OCI-M1 (cell line): ENCODE results near the gene ANKRD44.
"Not testable (repeated sequence)": the region's sequence is repeated elsewhere in the genome, so short reads cannot be mapped to it uniquely, and the experiment has no call there.

Source experiments
- DNase-seq: peaks from one replicate; lab custom pipeline; 2025; lab: John Stamatoyannopoulos, UW

ANKRD44 gene

DNA sequence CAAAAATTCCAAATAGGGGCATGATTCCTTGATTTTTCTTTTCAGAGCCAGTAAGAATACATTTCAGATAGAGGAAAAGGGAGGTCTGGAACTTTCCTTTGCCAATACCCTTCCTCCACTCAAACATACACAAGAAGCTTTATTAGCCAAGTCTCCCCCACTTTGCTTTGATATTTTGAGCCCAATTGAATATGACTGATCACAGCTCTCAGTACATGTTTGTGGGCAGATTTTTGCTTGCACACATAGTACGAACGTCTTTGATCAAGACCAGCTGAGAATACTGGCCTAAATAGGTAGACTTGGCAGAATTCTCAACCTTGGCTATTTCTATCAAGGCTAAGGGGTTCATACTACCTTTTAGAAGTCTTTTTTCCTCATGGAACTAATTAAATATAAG, 235.3 kb downstream of the ANKRD44 start:
- no peak for DNase-seq

- no peak for DNase-seq
These were observed 236.7 kb downstream of the ANKRD44 start for GRCh38 chr2:197073701-197074433.

GRCh38 chr2:197073270-197073669, 237.3 kb downstream of the ANKRD44 start:
- DNase-seq, result no peak

GRCh38 chr2:197072533-197072932, 238.0 kb downstream of the ANKRD44 start:
- DNase-seq, result no peak

DNA sequence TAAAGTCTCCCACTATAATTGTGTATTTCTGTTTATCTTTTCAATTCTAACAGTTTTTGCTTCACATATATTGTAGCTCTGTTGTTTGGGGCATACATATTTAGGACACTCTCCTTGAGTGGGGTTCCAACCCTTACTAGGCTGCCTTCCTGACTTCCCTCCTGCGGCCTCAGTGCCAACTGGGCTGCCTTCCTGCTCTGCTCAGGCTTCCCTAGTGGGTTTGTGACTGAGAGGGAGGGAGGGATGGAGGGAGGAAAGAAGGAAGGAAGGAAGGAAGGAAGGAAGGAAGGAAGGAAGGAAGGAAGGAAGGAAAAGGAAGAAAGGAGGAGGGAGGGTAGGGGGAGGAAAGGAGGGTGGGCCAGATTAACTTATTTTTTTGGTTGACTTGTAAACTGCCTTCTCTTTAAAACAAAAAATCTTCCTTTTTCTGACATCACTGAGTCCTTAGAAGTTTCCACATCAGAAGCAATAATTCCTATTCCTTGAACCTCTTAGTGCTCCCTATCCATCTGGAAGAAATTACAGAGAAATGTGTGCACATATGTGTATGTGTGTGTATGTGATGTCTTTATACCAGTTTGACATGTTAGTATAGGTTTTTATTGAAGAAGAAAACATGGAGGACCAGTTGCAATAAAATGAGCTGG, 238.7 kb downstream of the ANKRD44 start:
- DNase-seq, result no peak

- DNase-seq, result peak; percentile 24
These were observed 239.4 kb downstream of the ANKRD44 start for GRCh38 chr2:197071213-197071612.

- peak; percentile 22 for DNase-seq
These were observed 240.6 kb downstream of the ANKRD44 start for GRCh38 chr2:197069958-197070357.

GRCh38 chr2:197062574-197062973, 248.0 kb downstream of the ANKRD44 start:
- not testable (repeated sequence) for DNase-seq

DNA sequence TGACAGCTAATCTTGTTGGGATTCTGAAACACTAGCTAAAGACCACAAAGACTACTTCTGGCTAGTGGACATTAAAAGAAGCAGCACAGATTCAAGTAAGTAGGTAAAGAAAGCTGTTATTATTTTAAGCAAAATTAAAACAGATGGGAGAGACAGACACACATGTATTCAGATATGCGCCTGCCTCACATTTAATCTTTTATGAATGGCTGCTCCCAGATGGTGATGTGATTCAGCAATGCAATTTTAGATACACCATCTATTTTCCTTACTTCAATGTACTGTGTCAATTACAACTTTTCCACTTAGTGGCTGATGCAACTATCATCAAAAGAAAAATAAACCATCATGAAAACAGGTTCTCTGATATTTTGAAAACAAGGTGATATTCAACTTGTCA, 251.1 kb downstream of the ANKRD44 start:
- DNase-seq, result no peak

GRCh38 chr2:197058777-197059300, 251.7 kb downstream of the ANKRD44 start:
- DNase-seq, result no peak

GRCh38 chr2:197057959-197058358, 252.6 kb downstream of the ANKRD44 start:
- DNase-seq, result no peak

DNA sequence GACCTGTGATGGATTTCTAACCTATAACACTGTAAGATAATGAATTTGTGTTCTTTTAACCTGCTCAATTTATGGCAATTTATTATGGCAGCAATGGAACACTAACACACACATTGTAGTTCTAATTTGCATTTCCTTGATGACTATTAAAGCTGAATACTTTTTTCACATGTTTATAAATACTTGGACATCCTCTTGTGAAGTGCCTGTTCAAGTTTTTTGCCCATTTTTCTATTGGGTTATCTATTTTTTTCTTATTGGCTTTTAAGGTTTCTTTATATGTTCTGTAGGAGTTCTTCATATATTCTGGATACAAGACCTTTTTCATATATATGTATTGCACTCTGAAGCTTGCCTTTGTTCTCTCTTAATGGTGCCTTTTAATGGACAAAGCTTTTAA, 255.5 kb downstream of the ANKRD44 start:
- DNase-seq, result no peak

DNA sequence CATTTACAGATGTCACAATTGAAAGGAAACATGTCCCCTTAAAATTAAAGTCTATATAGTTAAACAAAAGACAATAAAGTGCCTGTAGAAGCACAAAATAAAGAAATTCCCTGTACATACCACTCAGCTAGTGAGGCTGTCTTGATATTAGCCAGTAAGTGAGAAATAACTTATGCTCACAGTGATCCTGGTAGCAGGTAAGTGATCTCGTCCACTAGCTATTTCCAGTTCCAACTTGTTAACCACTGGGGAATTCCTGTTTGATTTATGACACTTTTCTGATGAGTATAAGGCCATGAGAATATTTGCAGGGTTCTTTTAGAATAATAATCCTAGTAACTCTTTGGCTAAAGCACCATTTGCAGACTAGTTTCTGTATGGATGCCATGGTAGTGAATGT, 256.1 kb downstream of the ANKRD44 start:
- DNase-seq, result no peak

DNA sequence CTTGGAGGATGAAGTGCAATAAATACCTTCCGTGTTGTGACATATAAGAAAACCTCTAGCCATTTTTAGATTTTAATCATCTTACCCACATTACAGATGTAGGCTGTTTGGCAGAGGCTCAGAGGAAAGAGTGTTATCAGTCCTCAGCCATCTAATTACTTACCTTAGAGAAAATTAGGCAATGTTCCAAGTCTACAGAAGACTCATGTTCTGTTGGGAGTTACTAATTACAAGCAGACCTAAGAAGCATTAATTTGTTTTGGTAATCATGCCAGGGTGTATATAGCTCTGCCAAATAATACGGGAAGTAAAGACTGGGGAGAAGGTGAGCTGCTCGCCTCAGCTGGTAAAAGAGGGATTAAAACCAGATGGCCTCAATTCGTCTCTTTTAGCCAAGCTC, 258.2 kb downstream of the ANKRD44 start:
- no peak for DNase-seq

DNA sequence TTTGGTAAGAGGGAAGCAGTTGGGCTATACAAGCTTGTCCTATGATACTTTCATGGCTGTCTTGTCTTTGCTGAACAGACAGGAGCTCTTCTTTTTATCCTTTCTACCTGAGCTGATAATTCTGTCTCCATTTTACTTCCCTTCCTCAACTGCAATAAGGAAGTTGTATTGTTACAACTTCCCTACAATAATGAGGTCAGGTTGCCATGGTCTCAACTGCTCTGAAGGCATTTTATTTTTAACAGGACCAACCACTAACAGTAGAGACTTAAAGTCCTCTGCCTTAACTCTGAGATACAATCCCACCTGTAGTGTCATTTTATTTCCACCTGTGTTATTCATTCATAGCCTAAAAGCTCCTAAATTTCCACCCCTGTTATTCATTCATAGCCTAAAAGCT, 265.5 kb downstream of the ANKRD44 start:
- peak; percentile 23 for DNase-seq

GRCh38 chr2:197042739-197043196, 267.8 kb downstream of the ANKRD44 start:
- DNase-seq, result no peak

- DNase-seq, result peak; percentile 3
These were observed 272.6 kb downstream of the ANKRD44 start for GRCh38 chr2:197037863-197038398.

- peak; percentile 31 for DNase-seq
These were observed 275.6 kb downstream of the ANKRD44 start for GRCh38 chr2:197035002-197035401.

DNA sequence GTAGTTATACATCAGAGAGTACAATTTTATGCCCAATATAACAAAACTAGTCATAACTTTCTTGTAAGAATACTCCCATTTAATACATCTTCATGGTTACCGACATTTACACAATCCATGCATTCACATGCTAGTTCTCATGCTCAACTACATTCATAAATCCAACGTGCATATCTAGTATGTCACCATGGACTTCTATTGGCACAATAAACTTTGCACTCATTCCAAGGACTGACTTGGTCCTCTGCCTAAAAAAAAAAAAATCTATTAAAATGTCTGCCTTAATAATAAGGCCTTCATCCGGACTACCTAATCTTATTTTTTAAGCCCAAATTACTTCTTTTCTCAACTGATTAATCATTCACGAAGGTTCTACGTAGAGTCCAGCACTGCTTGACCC, 276.3 kb downstream of the ANKRD44 start:
- DNase-seq, result no peak

DNA sequence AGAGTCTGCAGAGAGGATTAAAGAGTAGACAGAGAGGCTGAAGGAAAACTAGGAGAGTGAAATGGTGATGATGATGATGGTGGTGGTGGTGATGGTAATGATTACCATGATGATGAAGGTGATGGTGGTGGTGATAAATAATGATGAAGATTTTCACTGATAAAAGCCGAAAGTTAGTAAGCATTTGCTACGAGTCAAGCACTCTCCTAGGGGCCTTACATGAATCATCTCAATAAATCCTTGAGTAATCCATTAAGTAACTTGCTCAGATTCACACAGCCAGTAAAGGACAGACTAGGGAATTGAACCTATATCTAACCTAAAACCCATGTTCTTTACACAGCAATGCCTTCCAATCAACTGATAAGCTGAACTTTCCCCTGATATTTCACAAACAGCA, 277.4 kb downstream of the ANKRD44 start:
- no peak for DNase-seq

DNA sequence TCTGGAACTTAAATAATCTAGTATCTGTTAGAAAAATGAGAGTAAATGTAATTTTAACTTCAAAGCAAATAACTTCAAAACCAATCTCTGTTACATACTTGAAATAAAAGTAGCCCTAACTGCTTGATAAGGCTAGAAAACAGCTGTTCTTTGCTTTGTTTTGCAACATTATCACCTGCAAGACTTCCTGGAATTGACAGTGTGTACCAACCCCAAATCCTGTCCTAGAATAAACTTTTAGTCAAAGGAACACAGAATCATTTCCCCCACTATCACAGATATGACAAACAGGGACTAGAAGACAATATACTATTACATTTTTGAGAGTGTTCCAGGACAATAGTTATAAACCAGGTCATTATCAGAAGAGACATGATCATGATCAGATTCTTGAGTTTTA, 278.8 kb downstream of the ANKRD44 start:
- no peak for DNase-seq

DNA sequence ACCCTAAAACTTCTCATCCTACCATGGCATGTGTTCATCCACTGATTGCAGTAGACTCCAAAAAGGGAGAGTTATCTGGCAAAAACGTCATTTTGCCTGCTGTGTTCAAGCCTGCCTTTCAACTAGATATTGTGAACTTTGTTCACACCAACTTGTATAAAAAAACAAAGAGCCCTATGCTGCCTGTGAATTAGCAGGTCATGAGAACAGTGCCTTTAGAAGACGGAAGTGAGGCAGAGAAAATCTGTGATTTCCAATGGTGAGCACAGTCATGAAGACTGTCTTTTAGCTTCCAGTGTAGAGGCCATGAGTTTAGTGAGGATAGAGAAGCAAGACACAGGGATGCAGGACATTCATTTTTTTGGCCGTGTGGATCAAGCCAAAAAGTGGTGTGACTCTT, 280.5 kb downstream of the ANKRD44 start:
- DNase-seq, result no peak

- no peak for DNase-seq
These were observed 281.9 kb downstream of the ANKRD44 start for GRCh38 chr2:197028633-197029032.
